ENCODE data around the gene TRIO.

The TRIO gene

GRCh38 chr5:14171621-14172020, 28.5 kb downstream of the TRIO start:
- no peaks in the 10 kb centered on the region for H3K9me3 ChIP-seq
- H3K27me3 ChIP-seq (ENCODE audit: low read depth): no peaks in the 10 kb centered on the region
- in situ Hi-C loops (cut with MboI; ENCODE audit: low sequenced_read_pairs): no loop called here
- H3K4me3 ChIP-seq: no peak overlapping the region
- H3K4me1 ChIP-seq: peaks cover 31% of the 10 kb centered on the region
- no peaks in the 10 kb centered on the region; the same call in 1 of the 2 replicates for H3K36me3 ChIP-seq (replicated peaks)
- DNase-seq (ENCODE audit: low spot score in 2 of 2): no peak

DNA sequence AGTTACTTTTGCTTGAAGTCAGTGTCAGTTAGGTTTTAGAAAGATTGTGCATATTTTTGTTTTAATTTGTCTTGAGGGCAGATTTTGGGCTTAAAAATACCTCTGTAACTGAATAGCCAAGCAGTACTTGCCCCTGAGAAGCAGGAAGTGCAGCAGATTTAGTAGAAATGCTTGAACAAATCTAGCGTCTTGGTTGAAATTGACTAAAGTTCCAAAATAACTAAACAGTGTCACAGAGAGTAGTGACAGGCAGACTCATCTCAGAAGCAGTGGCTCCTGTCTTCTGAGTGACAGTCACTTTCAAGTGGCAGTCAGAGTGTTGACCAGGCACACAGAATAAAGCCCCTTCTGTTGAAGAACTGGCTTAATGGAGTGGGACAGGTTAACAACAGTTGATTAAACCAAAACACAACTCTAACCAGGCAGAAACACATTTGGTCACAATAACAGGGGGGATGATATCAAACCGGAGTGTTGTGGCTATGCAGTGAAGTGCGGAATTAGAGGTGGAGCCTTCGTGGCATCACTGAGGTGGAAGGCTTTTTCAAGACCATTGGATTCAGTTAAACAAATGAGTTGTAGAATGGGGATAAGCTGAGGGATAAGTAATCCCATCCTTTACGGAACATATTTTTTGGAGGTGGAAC, 29.1 kb downstream of the TRIO start:
- in situ Hi-C loops (cut with MboI; ENCODE audit: low sequenced_read_pairs): no loop called here
- Histone ChIP-seq H3K27me3 (ENCODE audit: low read depth) (no peaks in the 10 kb centered on the region), H3K9me3 (no peaks in the 10 kb centered on the region), H3K4me1 (peaks cover 31% of the 10 kb centered on the region), H3K4me3 (no peak overlapping the region), H3K36me3 (replicated peaks) (no peaks in the 10 kb centered on the region; the same call in 1 of the 2 replicates)
- DNase-seq (ENCODE audit: low spot score in 2 of 2): no peak

- Histone ChIP-seq H3K27me3 (ENCODE audit: low read depth) (no peaks in the 10 kb centered on the region), H3K36me3 (replicated peaks) (no peaks in the 10 kb centered on the region; the same call in 1 of the 2 replicates), H3K9me3 (no peaks in the 10 kb centered on the region), H3K4me1 (peaks cover 30% of the 10 kb centered on the region), H3K4me3 (no peak overlapping the region)
- in situ Hi-C loops (cut with MboI; ENCODE audit: low sequenced_read_pairs): no loop called here
- DNase-seq (ENCODE audit: low spot score in 2 of 2): no peak
Observed at GRCh38 chr5:14173377-14174229, 30.5 kb downstream of the TRIO start.

DNA sequence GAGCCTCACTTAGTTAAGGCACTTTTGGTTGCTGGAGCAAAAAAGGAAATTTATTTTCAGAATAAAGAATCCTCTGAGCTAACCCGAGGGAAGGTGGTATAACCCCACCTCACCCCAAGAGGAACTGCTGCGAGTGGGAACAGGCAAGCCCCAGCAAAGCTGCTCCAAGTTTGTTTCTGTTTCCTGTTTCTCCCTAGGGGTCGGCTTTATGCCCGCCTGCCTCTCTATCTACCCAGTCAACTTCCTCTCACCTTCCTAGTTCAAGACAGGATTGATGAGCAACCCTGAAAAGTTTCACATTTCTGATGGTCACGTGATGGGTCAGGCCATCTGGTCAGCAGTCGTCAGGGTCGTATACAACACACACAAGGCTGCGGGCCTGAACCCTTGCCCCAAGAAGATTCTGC, 31.1 kb downstream of the TRIO start:
- H3K36me3 ChIP-seq (replicated peaks): no peaks in the 10 kb centered on the region; the same call in 1 of the 2 replicates
- DNase-seq (ENCODE audit: low spot score in 2 of 2): no peak
- H3K4me3 ChIP-seq: no peak overlapping the region
- in situ Hi-C loops (cut with MboI; ENCODE audit: low sequenced_read_pairs): no loop called here
- H3K9me3 ChIP-seq: no peaks in the 10 kb centered on the region
- H3K4me1 ChIP-seq: peaks cover 24% of the 10 kb centered on the region
- H3K27me3 ChIP-seq (ENCODE audit: low read depth): no peaks in the 10 kb centered on the region

- Histone ChIP-seq H3K27me3 (ENCODE audit: low read depth) (no peaks in the 10 kb centered on the region), H3K36me3 (replicated peaks) (no peaks in the 10 kb centered on the region), H3K9me3 (no peaks in the 10 kb centered on the region), H3K4me3 (no peak overlapping the region), H3K4me1 (peaks cover 18% of the 10 kb centered on the region)
- in situ Hi-C loops (cut with MboI; ENCODE audit: low sequenced_read_pairs): no loop called here
- no peak for DNase-seq (ENCODE audit: low spot score in 2 of 2)
Observed at GRCh38 chr5:14175381-14175780, 32.2 kb downstream of the TRIO start.

DNA sequence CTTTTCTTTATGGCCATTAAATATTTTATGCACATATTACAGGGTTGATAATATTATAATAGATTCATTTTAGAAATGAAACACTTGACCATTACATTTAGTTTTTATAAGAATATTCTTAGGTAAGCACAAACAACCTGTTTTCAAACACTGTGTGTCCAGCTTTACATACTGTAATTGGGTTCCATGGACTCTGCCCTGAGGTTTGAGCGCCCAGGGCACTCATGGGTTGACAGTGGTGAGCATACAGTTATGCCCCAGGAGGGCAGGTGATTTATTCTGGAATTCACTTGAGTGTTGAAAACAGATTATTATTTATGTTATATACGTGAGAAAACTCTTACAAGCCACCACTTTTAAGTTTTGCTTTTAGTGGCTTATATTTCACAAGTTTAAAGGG, 33.7 kb downstream of the TRIO start:
- no peaks in the 10 kb centered on the region for H3K36me3 ChIP-seq (replicated peaks)
- H3K4me1 ChIP-seq: peaks cover 13% of the 10 kb centered on the region
- in situ Hi-C loops (cut with MboI; ENCODE audit: low sequenced_read_pairs): no loop called here

DNA sequence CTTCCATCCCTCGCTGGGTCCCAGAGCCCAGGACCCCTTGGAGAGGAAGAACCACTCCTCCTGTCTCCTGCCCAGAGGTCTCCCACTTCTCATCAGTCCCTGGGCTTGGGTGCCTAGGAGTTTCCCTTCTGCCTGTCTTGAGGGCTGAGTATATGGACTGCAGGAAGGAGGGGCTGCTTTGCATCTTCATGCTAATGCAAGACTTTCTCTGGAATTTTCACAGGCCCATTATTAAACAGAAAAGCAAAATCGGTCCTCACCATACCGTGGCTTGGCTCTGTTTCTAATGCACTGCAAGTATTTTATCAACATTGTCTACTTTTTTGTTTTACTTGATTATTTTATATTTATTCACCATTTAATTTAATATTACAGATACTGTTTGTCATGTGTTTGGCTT, 34.5 kb downstream of the TRIO start:
- peaks cover 11% of the 10 kb centered on the region for H3K4me1 ChIP-seq
- no peaks in the 10 kb centered on the region for H3K36me3 ChIP-seq (replicated peaks)
- no peak for DNase-seq (ENCODE audit: low spot score in 2 of 2)
- H3K4me3 ChIP-seq: no peak overlapping the region
- no peaks in the 10 kb centered on the region for H3K27me3 ChIP-seq (ENCODE audit: low read depth)
- in situ Hi-C loops (cut with MboI; ENCODE audit: low sequenced_read_pairs): no loop called here
- no peaks in the 10 kb centered on the region for H3K9me3 ChIP-seq

More for the DNA sequence above, 33.7 kb downstream of the TRIO start:
- H3K4me3 ChIP-seq: no peak overlapping the region
- H3K9me3 ChIP-seq: no peaks in the 10 kb centered on the region
- no peaks in the 10 kb centered on the region for H3K27me3 ChIP-seq (ENCODE audit: low read depth)
- DNase-seq (ENCODE audit: low spot score in 2 of 2): no peak

DNA sequence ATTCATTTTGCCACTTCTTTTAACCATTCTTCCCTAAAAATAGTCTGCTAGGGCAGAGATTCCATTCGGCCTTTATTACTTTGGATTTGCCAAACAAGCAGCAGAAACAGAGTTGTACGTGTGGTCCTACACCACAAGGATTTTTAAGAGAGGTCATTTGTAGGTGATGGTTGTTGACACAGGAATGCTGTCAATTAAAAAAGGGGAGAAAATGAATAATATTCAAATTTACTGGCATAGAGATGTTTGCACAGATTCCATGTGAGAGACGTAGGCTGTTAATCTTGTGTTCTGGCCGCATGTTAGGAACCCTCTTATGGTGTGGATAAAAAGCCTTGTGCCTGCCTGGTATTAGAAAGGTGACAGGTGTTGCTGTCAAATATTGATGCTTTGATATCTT, 34.9 kb downstream of the TRIO start:
- no peak for DNase-seq (ENCODE audit: low spot score in 2 of 2)
- Histone ChIP-seq H3K4me1 (peaks cover 15% of the 10 kb centered on the region), H3K27me3 (ENCODE audit: low read depth) (no peaks in the 10 kb centered on the region), H3K4me3 (no peak overlapping the region), H3K36me3 (replicated peaks) (no peaks in the 10 kb centered on the region), H3K9me3 (no peaks in the 10 kb centered on the region)
- in situ Hi-C loops (cut with MboI; ENCODE audit: low sequenced_read_pairs): no loop called here

DNA sequence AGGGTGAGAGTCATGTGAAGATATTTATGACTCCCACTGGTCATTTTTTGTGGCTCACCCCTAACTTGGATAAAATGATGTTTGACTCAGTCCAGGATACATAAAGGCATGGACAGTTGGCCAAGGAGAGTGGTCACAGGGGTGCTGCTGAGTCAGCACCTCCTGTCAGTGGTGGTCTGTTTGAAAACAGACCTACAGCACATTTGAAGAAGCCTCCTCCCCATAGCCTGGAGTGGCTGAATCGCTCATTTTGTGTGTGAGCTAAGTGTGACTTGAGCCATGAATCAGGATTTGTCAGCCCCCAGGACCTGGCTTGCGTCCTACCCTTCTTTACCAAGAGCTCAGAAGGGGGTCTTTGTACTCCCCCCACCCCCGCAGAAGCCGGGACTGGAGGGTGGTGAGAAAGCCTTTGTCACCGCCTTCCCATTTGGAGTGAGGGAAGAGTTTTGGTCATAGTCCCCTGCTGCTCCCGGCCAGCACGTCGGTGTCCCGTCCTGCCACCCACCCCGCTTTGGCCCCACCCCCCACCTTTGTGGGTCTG, 35.6 kb downstream of the TRIO start:
- Histone ChIP-seq H3K4me1 (peaks cover 18% of the 10 kb centered on the region), H3K36me3 (replicated peaks) (no peaks in the 10 kb centered on the region), H3K4me3 (no peak overlapping the region), H3K9me3 (no peaks in the 10 kb centered on the region), H3K27me3 (ENCODE audit: low read depth) (no peaks in the 10 kb centered on the region)
- in situ Hi-C loops (cut with MboI; ENCODE audit: low sequenced_read_pairs): no loop called here
- DNase-seq (ENCODE audit: low spot score in 2 of 2): no peak

- in situ Hi-C loops (cut with MboI; ENCODE audit: low sequenced_read_pairs): no loop called here
- no peak for DNase-seq (ENCODE audit: low spot score in 2 of 2)
- no peaks in the 10 kb centered on the region for H3K36me3 ChIP-seq (replicated peaks)
- H3K4me3 ChIP-seq: no peak overlapping the region
- H3K4me1 ChIP-seq: peaks cover 18% of the 10 kb centered on the region
- no peaks in the 10 kb centered on the region for H3K9me3 ChIP-seq
- H3K27me3 ChIP-seq (ENCODE audit: low read depth): no peaks in the 10 kb centered on the region
Observed at GRCh38 chr5:14179446-14179845, 36.3 kb downstream of the TRIO start.

GRCh38 chr5:14180437-14180836, 37.3 kb downstream of the TRIO start:
- H3K4me3 ChIP-seq: no peak overlapping the region
- no peaks in the 10 kb centered on the region for H3K9me3 ChIP-seq
- in situ Hi-C loops (cut with MboI; ENCODE audit: low sequenced_read_pairs): no loop called here

GRCh38 chr5:14181299-14181968, 38.3 kb downstream of the TRIO start:
- Histone ChIP-seq H3K36me3 (replicated peaks) (no peaks in the 10 kb centered on the region), H3K9me3 (no peaks in the 10 kb centered on the region), H3K4me1 (peaks cover 18% of the 10 kb centered on the region), H3K27me3 (ENCODE audit: low read depth) (no peaks in the 10 kb centered on the region), H3K4me3 (no peak overlapping the region)
- DNase-seq (ENCODE audit: low spot score in 2 of 2): no peak
- in situ Hi-C loops (cut with MboI; ENCODE audit: low sequenced_read_pairs): no loop called here

More at GRCh38 chr5:14180437-14180836, 37.3 kb downstream of the TRIO start:
- Histone ChIP-seq H3K27me3 (ENCODE audit: low read depth) (no peaks in the 10 kb centered on the region), H3K36me3 (replicated peaks) (no peaks in the 10 kb centered on the region), H3K4me1 (peaks cover 18% of the 10 kb centered on the region)
- DNase-seq (ENCODE audit: low spot score in 2 of 2): peak in 1 of 2 experiments; percentile 50

- Histone ChIP-seq H3K27me3 (ENCODE audit: low read depth) (no peaks in the 10 kb centered on the region), H3K36me3 (replicated peaks) (no peaks in the 10 kb centered on the region), H3K4me3 (no peak overlapping the region), H3K9me3 (no peaks in the 10 kb centered on the region), H3K4me1 (peaks cover 26% of the 10 kb centered on the region)
- no peak for DNase-seq (ENCODE audit: low spot score in 2 of 2)
- in situ Hi-C loops (cut with MboI; ENCODE audit: low sequenced_read_pairs): no loop called here
Observed at GRCh38 chr5:14182761-14183160, 39.6 kb downstream of the TRIO start.

Data from HAP-1 (cell line).